H1 (cell line): ENCODE data around the gene GUF1. TPM values are rescaled to one million over a fixed set of nuclear protein-coding genes. Genes with fewer than 3 reads are reported as not detected.

Source experiments
- CTCF ChIA-PET: fragments of 300-600 bp; sonication (Branson Sonifier 250); formaldehyde crosslinking; loops from one replicate; lab custom pipeline; 2021; ENCODE audit not compliant: partially characterized antibody; lab: Charles Lee
- POLR2A ChIA-PET: fragments of 300-600 bp; sonication (Branson Sonifier 250); formaldehyde crosslinking; loops from one replicate; lab custom pipeline; 2021; ENCODE audit warnings: inconsistent platforms; ENCODE audit not compliant: partially characterized antibody; lab: Charles Lee
- DNase-seq, 2 experiments: peaks; one replicate each; pipeline versions ENCODE4 v3.0.0 to v3.0.0-alpha.2; 2010 to 2022; ENCODE audit warnings: low spot score in 2 of 2, low read depth in 1 of 2, mixed read lengths in 1 of 2
- FAIRE-seq: peaks from 2 replicates; lab custom pipeline; 2011; peaks lifted over from hg19 to GRCh38; lab: Jason Lieb, UNC
- H2AFZ ChIP-seq: 2 replicates; pipeline ENCODE4 v1.8.1; 2012; ENCODE audit warnings: low read length, inconsistent platforms
- H2AK5ac ChIP-seq: 2 replicates; pipeline ENCODE4 v1.6.1; 2013; ENCODE audit warnings: low read depth, low read length
- H2BK120ac ChIP-seq: replicated peaks from 2 replicates; pipeline ENCODE3; 2013; ENCODE audit warnings: low read depth, low read length, inconsistent platforms
- H2BK12ac ChIP-seq: 2 replicates; pipeline ENCODE4 v1.6.1; 2013; ENCODE audit warnings: low read depth, low read length
- H2BK15ac ChIP-seq: 2 replicates; pipeline ENCODE4 v1.6.1; 2013; ENCODE audit warnings: low read length
- H2BK20ac ChIP-seq: 2 replicates; pipeline ENCODE4 v1.6.1; 2013; ENCODE audit warnings: low read length
- H2BK5ac ChIP-seq: 2 replicates; pipeline ENCODE4 v1.6.1; 2013; ENCODE audit warnings: low read depth, low read length
- H3K14ac ChIP-seq: 2 replicates; pipeline ENCODE4 v1.6.1; 2013; ENCODE audit warnings: inconsistent platforms; ENCODE audit not compliant: insufficient read length
- H3K18ac ChIP-seq: 2 replicates; pipeline ENCODE4 v1.6.1; 2013; ENCODE audit warnings: low read length; ENCODE audit errors: extremely low read depth
- H3K23ac ChIP-seq: 2 replicates; pipeline ENCODE4 v1.6.1; 2013; ENCODE audit warnings: inconsistent platforms; ENCODE audit not compliant: insufficient read length
- H3K23me2 ChIP-seq: 2 replicates; pipeline ENCODE4 v1.6.1; 2013; ENCODE audit warnings: low read depth, low read length
- H3K27ac ChIP-seq: 2 replicates; pipeline ENCODE4 v1.6.1; 2011; ENCODE audit warnings: low read depth, low read length, inconsistent platforms
- H3K27me3 ChIP-seq, 4 experiments: replicated peaks in 1 of 4; 1 replicate in 1 of 4; 2 replicates in 3 of 4; pipeline versions ENCODE4 v1.6.1 to v1.8.1; 2011 to 2013; ENCODE audit warnings: low read length in 3 of 4, mild to moderate bottlenecking in 3 of 4, inconsistent platforms in 2 of 4, mixed read lengths in 2 of 4, moderate library complexity in 1 of 4; ENCODE audit not compliant: control insufficient read depth in 3 of 4, insufficient read depth in 3 of 4; ENCODE audit errors: extremely low read depth in 1 of 4
- H3K36me3 ChIP-seq, 4 experiments: 2 replicates each; pipeline versions ENCODE4 v1.6.1 to v1.8.1; 2011 to 2013; ENCODE audit warnings: mild to moderate bottlenecking in 4 of 4, low read length in 3 of 4, moderate library complexity in 2 of 4, control low read depth in 1 of 4, inconsistent platforms in 1 of 4; ENCODE audit not compliant: insufficient read depth in 4 of 4, control insufficient read depth in 2 of 4
- H3K4ac ChIP-seq: replicated peaks from 2 replicates; pipeline ENCODE3; 2013; ENCODE audit warnings: low read length, low read depth, mixed read lengths, inconsistent platforms; ENCODE audit not compliant: insufficient read length
- H3K4me1 ChIP-seq, 4 experiments: replicated peaks in 1 of 4; 1 replicate in 1 of 4; 2 replicates in 3 of 4; pipeline versions ENCODE4 v1.6.1 to v1.8.1; 2011 to 2013; ENCODE audit warnings: low read length in 3 of 4, inconsistent platforms in 2 of 4, mixed read lengths in 1 of 4; ENCODE audit not compliant: insufficient read depth in 4 of 4, control insufficient read depth in 3 of 4
- H3K4me2 ChIP-seq, 2 experiments: 2 replicates each; pipeline versions ENCODE4 v1.6.1 to v1.8.1; 2011 to 2013; ENCODE audit warnings: low read depth in 2 of 2, low read length in 2 of 2, control low read depth in 1 of 2, inconsistent platforms in 1 of 2, mild to moderate bottlenecking in 1 of 2; ENCODE audit not compliant: insufficient read depth in 1 of 2
- H3K4me3 ChIP-seq, 4 experiments: fragments of 200-600, 300-600 bp in 1 of 4; sonication (generic), shearing (Covaris generic), sonication (Bioruptor Twin) in 1 of 4; 2 replicates each; pipeline versions ENCODE4 v1.5.1 to v1.8.1; 2011 to 2016; ENCODE audit warnings: low read length in 4 of 4, low read depth in 3 of 4, control low read depth in 2 of 4, inconsistent platforms in 2 of 4, mild to moderate bottlenecking in 2 of 4, mixed read lengths in 1 of 4, moderate library complexity in 1 of 4; ENCODE audit not compliant: insufficient read depth in 2 of 4; ENCODE audit errors: extremely low read depth in 1 of 4
- H3K56ac ChIP-seq: replicated peaks from 2 replicates; pipeline ENCODE3; 2013; ENCODE audit warnings: low read depth, mild to moderate bottlenecking, mixed read lengths, low read length, inconsistent platforms; ENCODE audit not compliant: insufficient read length
- H3K79me1 ChIP-seq: 2 replicates; pipeline ENCODE4 v1.6.1; 2013; ENCODE audit warnings: low read depth, low read length, control low read depth
- H3K79me2 ChIP-seq, 2 experiments: 2 replicates each; pipeline versions ENCODE4 v1.6.1 to v1.8.1; 2012 to 2013; ENCODE audit warnings: low read length in 2 of 2, mild to moderate bottlenecking in 2 of 2, inconsistent platforms in 1 of 2; ENCODE audit not compliant: insufficient read depth in 2 of 2, control insufficient read depth in 1 of 2
- H3K9ac ChIP-seq, 4 experiments: replicated peaks in 1 of 4; 1 replicate in 1 of 4; 2 replicates in 3 of 4; pipeline versions ENCODE4 v1.6.1 to v1.8.1; 2011 to 2013; ENCODE audit warnings: low read depth in 3 of 4, low read length in 3 of 4, control low read depth in 2 of 4, mild to moderate bottlenecking in 2 of 4, moderate library complexity in 2 of 4, inconsistent platforms in 1 of 4; ENCODE audit errors: extremely low read depth in 1 of 4
- H3K9me3 ChIP-seq, 2 experiments: 2 replicates each; pipeline versions ENCODE4 v1.6.1 to v1.8.1; 2012 to 2013; ENCODE audit warnings: mild to moderate bottlenecking in 2 of 2, moderate library complexity in 2 of 2, control low read depth in 1 of 2, inconsistent platforms in 1 of 2, low read depth in 1 of 2, low read length in 1 of 2, mixed read lengths in 1 of 2; ENCODE audit not compliant: insufficient read depth in 2 of 2
- H4K20me1 ChIP-seq, 2 experiments: replicated peaks in 1 of 2; 2 replicates each; pipeline versions ENCODE3 to v1.8.1; 2011 to 2013; ENCODE audit warnings: inconsistent platforms in 2 of 2, low read length in 2 of 2, mild to moderate bottlenecking in 1 of 2; ENCODE audit not compliant: insufficient read depth in 2 of 2, control insufficient read depth in 1 of 2
- H4K5ac ChIP-seq: 2 replicates; pipeline ENCODE4 v1.6.1; 2013; ENCODE audit warnings: low read length, low read depth, mixed read lengths, inconsistent platforms; ENCODE audit not compliant: insufficient read length
- H4K8ac ChIP-seq: 2 replicates; pipeline ENCODE4 v1.8.0; 2013; ENCODE audit warnings: mild to moderate bottlenecking, moderate library complexity, low read length, inconsistent platforms; ENCODE audit not compliant: insufficient read depth; ENCODE audit errors: extremely low read depth
- H4K91ac ChIP-seq: replicated peaks from 2 replicates; pipeline ENCODE3; 2013; ENCODE audit warnings: low read length, mixed read lengths, inconsistent platforms; ENCODE audit not compliant: insufficient read length
- BCL11A ChIP-seq, 2 experiments: IDR thresholded peaks; one replicate each; pipeline ENCODE4 v1.6.1; 2011; ENCODE audit warnings: low read depth in 2 of 2, low read length in 2 of 2, mild to moderate bottlenecking in 2 of 2
- CBX5 ChIP-seq: fragments of 300-800, 300-1000 bp; sonication (generic); IDR thresholded peaks from 2 replicates; pipeline ENCODE4 v1.7.1; 2016; ENCODE audit warnings: antibody characterized with exemption, low read length, low read depth
- CEBPB ChIP-seq: IDR thresholded peaks from 2 replicates; pipeline ENCODE4 v1.6.1; 2012; ENCODE audit warnings: low read depth, low read length
- FOSL1 ChIP-seq: IDR thresholded peaks from 2 replicates; pipeline ENCODE4 v1.6.1; 2011; ENCODE audit warnings: mild to moderate bottlenecking, low read depth, low read length, moderate library complexity; ENCODE audit not compliant: insufficient read depth
- HDAC6 ChIP-seq: IDR thresholded peaks from one replicate; pipeline ENCODE4 v1.7.1; 2012; ENCODE audit warnings: low read depth, mild to moderate bottlenecking, inconsistent platforms, low read length, moderate library complexity
- RBBP5 ChIP-seq: IDR thresholded peaks from 2 replicates; pipeline ENCODE4 v1.7.1; 2012; ENCODE audit warnings: low read depth, mild to moderate bottlenecking, inconsistent platforms, low read length, moderate library complexity, borderline replicate concordance
- SIX5 ChIP-seq: IDR thresholded peaks from 2 replicates; pipeline ENCODE4 v1.6.1; 2011; ENCODE audit warnings: mild to moderate bottlenecking, low read depth, low read length
- SP2 ChIP-seq: IDR thresholded peaks from 2 replicates; pipeline ENCODE4 v1.6.1; 2012; ENCODE audit warnings: mild to moderate bottlenecking, low read length, inconsistent platforms
- SUZ12 ChIP-seq: fragments of 200-600 bp; sonication (generic); IDR thresholded peaks from 2 replicates; pipeline ENCODE4 v1.6.1; 2012; ENCODE audit warnings: mild to moderate bottlenecking, inconsistent platforms, low read length, moderate library complexity, mixed read lengths
- TBP ChIP-seq: IDR thresholded peaks from 2 replicates; pipeline ENCODE4 v1.6.1; 2011; ENCODE audit warnings: low read depth, low read length, improper control_type of control experiment
- TCF12 ChIP-seq: IDR thresholded peaks from 2 replicates; pipeline ENCODE4 v1.6.1; 2011; ENCODE audit warnings: low read depth, mild to moderate bottlenecking, low read length
- WGBS, 2 experiments: shearing (Covaris generic) in 1 of 2; methylation state at CpG; one replicate each; pipeline versions ENCODE4 v1.1.6 to v1.1.7; 2013 to 2015; ENCODE audit warnings: low lambda C conversion rate in 2 of 2, mixed read lengths in 2 of 2, inconsistent platforms in 1 of 2, low coverage in 1 of 2, missing lambda C conversion rate in 1 of 2; ENCODE audit not compliant: insufficient replicate concordance in 2 of 2, insufficient coverage in 1 of 2, insufficient read length in 1 of 2; ENCODE audit errors: extremely low coverage in 1 of 2, missing lambda C conversion rate in 1 of 2; 5-methylcytosine and 5-hydroxymethylcytosine counted together
- polyA plus RNA-seq, 7 experiments: library from polyadenylated mRNA; depleted of rRNA in 3 of 7; stranded (reverse) in 5 of 7; unstranded in 2 of 7; fragments of >200 nt in 5 of 7; fragments of 200-250 nt in 2 of 7; gene quantifications; 1 replicate in 5 of 7; 2 replicates in 1 of 7; 4 replicates in 1 of 7; pipeline versions ENCODE4 v1.2.1 to v1.2.3, GENCODE V29; 2011 to 2013; ENCODE audit warnings: missing spikeins in 2 of 7, mixed read lengths in 2 of 7
- total RNA-seq: library from RNA; stranded (reverse); fragmentation: NEBNext Ultra II Directional; extraction: Animal tissue kit (Norgen Biotek cat#: 25700); gene quantifications from 2 replicates; pipeline ENCODE4 v1.2.1, GENCODE V29; 2021
- TF ChIP-seq, protein P1 (sequence below): IDR thresholded peaks from 2 replicates; pipeline ENCODE4 v1.6.1; 2011; ENCODE audit warnings: low read length, improper control_type of control experiment
- TF ChIP-seq, protein P2 (sequence below): IDR thresholded peaks from 2 replicates; pipeline ENCODE4 v1.6.1; 2012; ENCODE audit warnings: inconsistent platforms

GUF1 gene
- total and polyA plus RNA-seq, 2 of the 8 experiments (the other 6 are each of a cell fraction or from before 2014, with no cell fraction given) = 14.8 to 30.6 TPM

DNA sequence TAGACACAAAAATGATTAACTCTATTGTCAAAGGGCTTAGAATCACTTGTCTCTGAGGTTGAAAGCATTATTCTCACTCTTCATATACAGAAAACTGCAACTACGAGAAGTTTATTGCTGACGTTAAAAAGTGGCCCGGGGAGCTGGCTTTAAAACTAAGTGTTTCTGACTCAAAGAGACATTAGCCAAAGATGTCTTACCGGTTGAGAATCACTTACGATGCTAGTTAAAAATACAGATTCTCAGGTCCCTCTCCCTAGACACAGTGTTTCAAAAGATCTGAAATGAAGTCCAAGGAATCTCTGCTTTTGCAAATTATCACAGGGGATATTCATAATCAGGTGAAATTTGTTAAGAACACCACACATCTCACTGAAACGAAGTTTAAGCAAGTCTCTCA, 46.9 kb downstream of the GUF1 start:
- no peaks in the 10 kb centered on the region for H3K36me3 ChIP-seq
- H3K9me3 ChIP-seq = no peaks in the 10 kb centered on the region
- TF ChIP-seq, protein P1, sequence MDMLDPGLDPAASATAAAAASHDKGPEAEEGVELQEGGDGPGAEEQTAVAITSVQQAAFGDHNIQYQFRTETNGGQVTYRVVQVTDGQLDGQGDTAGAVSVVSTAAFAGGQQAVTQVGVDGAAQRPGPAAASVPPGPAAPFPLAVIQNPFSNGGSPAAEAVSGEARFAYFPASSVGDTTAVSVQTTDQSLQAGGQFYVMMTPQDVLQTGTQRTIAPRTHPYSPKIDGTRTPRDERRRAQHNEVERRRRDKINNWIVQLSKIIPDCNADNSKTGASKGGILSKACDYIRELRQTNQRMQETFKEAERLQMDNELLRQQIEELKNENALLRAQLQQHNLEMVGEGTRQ = no peak
- no peak for TF ChIP-seq SP2
- TF ChIP-seq TBP = no peak
- TF ChIP-seq TCF12 = no peak
- TF ChIP-seq CBX5 = no peak
- no peak for TF ChIP-seq SIX5
- TF ChIP-seq BCL11A (IDR thresholded peaks at IDR 0.05; ENCODE audit: low read depth in 2 of 2, low read length in 2 of 2) = no peak
- TF ChIP-seq SUZ12 = no peak
- TF ChIP-seq RBBP5 = no peak
- TF ChIP-seq CEBPB = no peak
- TF ChIP-seq FOSL1 = no peak
- TF ChIP-seq, protein P2, sequence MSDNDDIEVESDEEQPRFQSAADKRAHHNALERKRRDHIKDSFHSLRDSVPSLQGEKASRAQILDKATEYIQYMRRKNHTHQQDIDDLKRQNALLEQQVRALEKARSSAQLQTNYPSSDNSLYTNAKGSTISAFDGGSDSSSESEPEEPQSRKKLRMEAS = no peak
- no peak for TF ChIP-seq HDAC6
- H3K27me3 ChIP-seq = peaks cover 1 to 4% (median 4%) of the 10 kb centered on the region in 4 experiments; a peak in 4 of 7 replicates
- 65% methylated on average over 6 of the region's 6 CpGs; no CpG with 5 or more reads in 1 of the 2 experiments for WGBS, 2 experiments
- no peak overlapping the region for H3K14ac ChIP-seq
- peaks cover 7% of the 10 kb centered on the region for H3K23me2 ChIP-seq
- no peak overlapping the region for H3K9ac ChIP-seq
- H3K4me1 ChIP-seq = peaks cover 0 to 6% (median 1%) of the 10 kb centered on the region in 4 experiments; a peak in 3 of 7 replicates
- no peak overlapping the region for H2BK20ac ChIP-seq
- no peak overlapping the region for H2BK120ac ChIP-seq
- H4K20me1 ChIP-seq = peaks cover 0 to 1% of the 10 kb centered on the region in 2 experiments
- no peak overlapping the region for H4K91ac ChIP-seq
- H2BK5ac ChIP-seq = no peak overlapping the region
- H2AFZ ChIP-seq = no peak overlapping the region
- no peak overlapping the region for H2BK15ac ChIP-seq
- H4K8ac ChIP-seq = no peak overlapping the region
- H2BK12ac ChIP-seq = no peak overlapping the region
- no peak for DNase-seq
- peak overlapping the region; percentile 84 to 91 for H3K4me2 ChIP-seq
- no peak overlapping the region for H3K56ac ChIP-seq
- H3K79me1 ChIP-seq = no peaks in the 10 kb centered on the region
- H3K4ac ChIP-seq = no peak overlapping the region
- H3K4me3 ChIP-seq = peak overlapping the region; percentile 11 to 86 (median 71); a peak in 5 of 8 replicates
- no peak for FAIRE-seq
- H2AK5ac ChIP-seq = no peak overlapping the region
- POLR2A ChIA-PET = interaction anchor here (2.1 kb wide), 1 partner anchor 8 kb away, joined by 8 read pairs; no protein-coding TSS in a partner anchor
- H3K79me2 ChIP-seq = peaks cover 0 to 43% of the 10 kb centered on the region in 2 experiments; a peak in 3 of 4 replicates
- no peak overlapping the region for H3K27ac ChIP-seq
- H3K18ac ChIP-seq = no peak overlapping the region
- H3K23ac ChIP-seq = no peak overlapping the region
- no peak overlapping the region for H4K5ac ChIP-seq
- CTCF ChIA-PET = no interaction called here
